Uterus (tissue), 2 donors: Measurements from ENCODE around the gene RUFY1.

Source experiments
- POLR2A ChIP-seq, 2 donors: fragments of 450-650 bp; IDR thresholded peaks; one replicate each; pipeline ENCODE4 v1.6.1; 2016; ENCODE audit warnings: antibody characterized with exemption in 2 of 2, mild to moderate bottlenecking in 1 of 2, moderate library complexity in 1 of 2
- TF ChIP-seq, protein P1 (sequence below), 4 experiments: fragments of 200-600 bp in 2 of 4; fragments of 450-650 bp in 2 of 4; sonication (generic) in 2 of 4; IDR thresholded peaks; one replicate each; pipeline ENCODE4 v1.5.1; 2016 to 2019; ENCODE audit warnings: antibody characterized with exemption in 4 of 4, mild to moderate bottlenecking in 2 of 4, moderate library complexity in 1 of 4

DNA sequence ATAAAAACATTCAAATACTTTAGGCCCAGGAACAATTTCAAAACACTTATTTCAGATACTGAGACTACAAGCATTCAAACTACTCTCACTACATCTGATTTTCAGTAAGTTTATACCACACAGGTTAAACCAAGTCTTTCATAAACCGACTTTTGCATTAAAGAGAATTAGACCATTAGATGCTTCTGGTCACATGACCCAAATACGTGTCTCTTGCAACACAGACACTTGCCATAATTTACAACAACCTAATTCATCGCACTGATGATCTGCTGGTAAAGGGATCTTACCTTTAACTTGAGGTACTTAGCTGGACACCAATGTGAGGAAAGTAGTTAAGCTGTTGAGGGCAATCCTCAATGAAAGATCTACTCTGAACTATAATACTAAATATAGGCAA lies 69.9 kb downstream of the RUFY1 start:
- TF ChIP-seq, protein P1, sequence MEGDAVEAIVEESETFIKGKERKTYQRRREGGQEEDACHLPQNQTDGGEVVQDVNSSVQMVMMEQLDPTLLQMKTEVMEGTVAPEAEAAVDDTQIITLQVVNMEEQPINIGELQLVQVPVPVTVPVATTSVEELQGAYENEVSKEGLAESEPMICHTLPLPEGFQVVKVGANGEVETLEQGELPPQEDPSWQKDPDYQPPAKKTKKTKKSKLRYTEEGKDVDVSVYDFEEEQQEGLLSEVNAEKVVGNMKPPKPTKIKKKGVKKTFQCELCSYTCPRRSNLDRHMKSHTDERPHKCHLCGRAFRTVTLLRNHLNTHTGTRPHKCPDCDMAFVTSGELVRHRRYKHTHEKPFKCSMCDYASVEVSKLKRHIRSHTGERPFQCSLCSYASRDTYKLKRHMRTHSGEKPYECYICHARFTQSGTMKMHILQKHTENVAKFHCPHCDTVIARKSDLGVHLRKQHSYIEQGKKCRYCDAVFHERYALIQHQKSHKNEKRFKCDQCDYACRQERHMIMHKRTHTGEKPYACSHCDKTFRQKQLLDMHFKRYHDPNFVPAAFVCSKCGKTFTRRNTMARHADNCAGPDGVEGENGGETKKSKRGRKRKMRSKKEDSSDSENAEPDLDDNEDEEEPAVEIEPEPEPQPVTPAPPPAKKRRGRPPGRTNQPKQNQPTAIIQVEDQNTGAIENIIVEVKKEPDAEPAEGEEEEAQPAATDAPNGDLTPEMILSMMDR (IDR thresholded peaks at IDR 0.05): no peak
- TF ChIP-seq POLR2A (IDR thresholded peaks at IDR 0.05): no peak
